ENCODE data around the gene IL27RA. TPM values are rescaled to one million over a fixed set of nuclear protein-coding genes. Genes with fewer than 3 reads are reported as not detected.
"Not testable (repeated sequence)": the region's sequence is repeated elsewhere in the genome, so short reads cannot be mapped to it uniquely, and the experiment has no call there.

The IL27RA gene
- polyA plus RNA-seq, 1 donor from 2014 or later: 1.0 TPM

- not testable (repeated sequence) for H3K9ac ChIP-seq (ENCODE audit: low read length); H3K4me2 ChIP-seq (ENCODE audit: low read length); H3K79me2 ChIP-seq (replicated peaks; ENCODE audit: insufficient read depth, low read length); H3K9me2 ChIP-seq (ENCODE audit: insufficient read depth, low read length); H4K20me1 ChIP-seq (ENCODE audit: insufficient read depth); H3K9me3 ChIP-seq (ENCODE audit: low read length); H3K27me3 ChIP-seq (ENCODE audit: insufficient read depth, low read depth, low read length); H3K36me3 ChIP-seq (ENCODE audit: insufficient read depth, low read length); H3K27ac ChIP-seq (ENCODE audit: low read length); H3K4me3 ChIP-seq (ENCODE audit: low read length); H2AFZ ChIP-seq (ENCODE audit: low read depth, low read length); H3F3A ChIP-seq (ENCODE audit: insufficient read depth, low read length, poor library complexity, severe bottlenecking)
Observed at GRCh38 chr19:14019739-14020138, 11.8 kb upstream of the IL27RA start.

DNA sequence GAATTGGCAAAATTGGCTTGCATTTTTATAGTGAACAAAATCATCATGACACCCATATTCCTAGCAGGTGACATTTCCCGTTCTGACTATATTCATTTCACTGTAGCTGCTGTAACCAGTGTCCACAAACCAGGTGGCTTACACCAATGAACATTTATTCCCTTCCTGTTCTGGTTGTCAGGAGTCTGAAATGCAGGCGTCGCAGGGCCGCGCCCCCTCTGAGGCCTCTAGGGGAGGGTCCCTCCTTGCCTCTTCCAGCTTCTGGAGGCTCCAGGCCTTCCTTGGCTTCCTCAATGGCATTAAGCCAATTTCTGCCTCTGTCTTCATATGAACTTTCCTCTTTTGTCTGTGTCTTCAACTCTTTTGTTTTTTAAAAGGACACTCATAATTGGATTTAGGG, 10.1 kb upstream of the IL27RA start:
- Histone ChIP-seq H3K9me2 (ENCODE audit: insufficient read depth, low read length) (no peaks in the 10 kb centered on the region), H3F3A (ENCODE audit: insufficient read depth, low read length, poor library complexity, severe bottlenecking) (no peaks in the 10 kb centered on the region), H3K9ac (ENCODE audit: low read length) (no peak overlapping the region), H3K27ac (ENCODE audit: low read length) (no peak overlapping the region), H3K36me3 (ENCODE audit: insufficient read depth, low read length) (no peaks in the 10 kb centered on the region), H2AFZ (ENCODE audit: low read depth, low read length) (no peak overlapping the region), H4K20me1 (ENCODE audit: insufficient read depth) (no peaks in the 10 kb centered on the region), H3K79me2 (replicated peaks; ENCODE audit: insufficient read depth, low read length) (no peaks in the 10 kb centered on the region), H3K4me2 (ENCODE audit: low read length) (no peak overlapping the region), H3K4me3 (ENCODE audit: low read length) (no peak overlapping the region), H3K27me3 (ENCODE audit: insufficient read depth, low read depth, low read length) (no peaks in the 10 kb centered on the region), H3K9me3 (ENCODE audit: low read length) (no peaks in the 10 kb centered on the region)
- TF ChIP-seq TAF1 (IDR thresholded peaks at IDR 0.05; ENCODE audit: low read depth) (no peak), MXI1 (conservative IDR thresholded peaks at IDR 0.05; ENCODE audit: poor library complexity, severe bottlenecking) (no peak), EP300 (conservative IDR thresholded peaks at IDR 0.05; ENCODE audit: poor library complexity, severe bottlenecking) (no peak), EZH2 (IDR thresholded peaks at IDR 0.05; ENCODE audit: borderline replicate concordance, insufficient read depth, low read length, poor library complexity, severe bottlenecking) (no peak), SMC3 (conservative IDR thresholded peaks at IDR 0.05; ENCODE audit: poor library complexity) (no peak), POLR2AphosphoS5 (IDR thresholded peaks at IDR 0.05) (no peak), CTCF (IDR thresholded peaks at IDR 0.05; ENCODE audit: poor library complexity, severe bottlenecking) (no peak), RAD21 (conservative IDR thresholded peaks at IDR 0.05) (no peak)
- TF ChIP-seq, protein P1, sequence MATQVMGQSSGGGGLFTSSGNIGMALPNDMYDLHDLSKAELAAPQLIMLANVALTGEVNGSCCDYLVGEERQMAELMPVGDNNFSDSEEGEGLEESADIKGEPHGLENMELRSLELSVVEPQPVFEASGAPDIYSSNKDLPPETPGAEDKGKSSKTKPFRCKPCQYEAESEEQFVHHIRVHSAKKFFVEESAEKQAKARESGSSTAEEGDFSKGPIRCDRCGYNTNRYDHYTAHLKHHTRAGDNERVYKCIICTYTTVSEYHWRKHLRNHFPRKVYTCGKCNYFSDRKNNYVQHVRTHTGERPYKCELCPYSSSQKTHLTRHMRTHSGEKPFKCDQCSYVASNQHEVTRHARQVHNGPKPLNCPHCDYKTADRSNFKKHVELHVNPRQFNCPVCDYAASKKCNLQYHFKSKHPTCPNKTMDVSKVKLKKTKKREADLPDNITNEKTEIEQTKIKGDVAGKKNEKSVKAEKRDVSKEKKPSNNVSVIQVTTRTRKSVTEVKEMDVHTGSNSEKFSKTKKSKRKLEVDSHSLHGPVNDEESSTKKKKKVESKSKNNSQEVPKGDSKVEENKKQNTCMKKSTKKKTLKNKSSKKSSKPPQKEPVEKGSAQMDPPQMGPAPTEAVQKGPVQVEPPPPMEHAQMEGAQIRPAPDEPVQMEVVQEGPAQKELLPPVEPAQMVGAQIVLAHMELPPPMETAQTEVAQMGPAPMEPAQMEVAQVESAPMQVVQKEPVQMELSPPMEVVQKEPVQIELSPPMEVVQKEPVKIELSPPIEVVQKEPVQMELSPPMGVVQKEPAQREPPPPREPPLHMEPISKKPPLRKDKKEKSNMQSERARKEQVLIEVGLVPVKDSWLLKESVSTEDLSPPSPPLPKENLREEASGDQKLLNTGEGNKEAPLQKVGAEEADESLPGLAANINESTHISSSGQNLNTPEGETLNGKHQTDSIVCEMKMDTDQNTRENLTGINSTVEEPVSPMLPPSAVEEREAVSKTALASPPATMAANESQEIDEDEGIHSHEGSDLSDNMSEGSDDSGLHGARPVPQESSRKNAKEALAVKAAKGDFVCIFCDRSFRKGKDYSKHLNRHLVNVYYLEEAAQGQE (IDR thresholded peaks at IDR 0.05; ENCODE audit: borderline replicate concordance): no peak

DNA sequence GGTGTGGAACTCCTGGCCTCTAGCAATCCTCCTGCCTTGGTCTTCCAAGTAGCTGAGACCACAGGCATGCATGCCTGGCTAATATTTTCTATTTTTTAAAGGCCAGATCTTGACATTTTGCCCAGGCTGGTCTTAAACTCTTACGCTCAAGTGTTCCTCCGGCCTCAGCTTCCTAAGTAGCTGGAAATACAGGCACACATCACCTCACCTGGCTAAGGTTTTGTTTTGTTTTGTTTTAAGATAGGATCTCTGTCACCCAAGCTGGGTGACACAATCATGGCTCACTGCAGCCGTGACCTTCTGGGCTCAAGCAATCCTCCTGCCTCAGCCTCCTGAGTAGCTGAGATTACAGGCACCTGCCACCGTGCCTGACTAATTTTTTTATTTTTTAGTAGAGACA, 9.1 kb upstream of the IL27RA start:
- no peaks in the 10 kb centered on the region for H3K36me3 ChIP-seq (ENCODE audit: insufficient read depth, low read length)
- H3K27me3 ChIP-seq (ENCODE audit: insufficient read depth, low read depth, low read length): no peaks in the 10 kb centered on the region
- H3K4me2 ChIP-seq (ENCODE audit: low read length): no peak overlapping the region
- no peaks in the 10 kb centered on the region for H3K9me2 ChIP-seq (ENCODE audit: insufficient read depth, low read length)
- H3K9ac ChIP-seq (ENCODE audit: low read length): no peak overlapping the region
- H3K9me3 ChIP-seq (ENCODE audit: low read length): no peaks in the 10 kb centered on the region
- no peak overlapping the region for H3K4me3 ChIP-seq (ENCODE audit: low read length)
- H3K27ac ChIP-seq (ENCODE audit: low read length): no peak overlapping the region
- H2AFZ ChIP-seq (ENCODE audit: low read depth, low read length): no peak overlapping the region
- TF ChIP-seq SMC3 (conservative IDR thresholded peaks at IDR 0.05; ENCODE audit: poor library complexity) (no peak), EP300 (conservative IDR thresholded peaks at IDR 0.05; ENCODE audit: poor library complexity, severe bottlenecking) (no peak), MXI1 (conservative IDR thresholded peaks at IDR 0.05; ENCODE audit: poor library complexity, severe bottlenecking) (no peak), POLR2AphosphoS5 (IDR thresholded peaks at IDR 0.05) (no peak), CTCF (IDR thresholded peaks at IDR 0.05; ENCODE audit: poor library complexity, severe bottlenecking) (no peak), EZH2 (IDR thresholded peaks at IDR 0.05; ENCODE audit: borderline replicate concordance, insufficient read depth, low read length, poor library complexity, severe bottlenecking) (no peak), TAF1 (IDR thresholded peaks at IDR 0.05; ENCODE audit: low read depth) (no peak), RAD21 (conservative IDR thresholded peaks at IDR 0.05) (no peak)
- TF ChIP-seq, protein P1 (IDR thresholded peaks at IDR 0.05; ENCODE audit: borderline replicate concordance): no peak
- no peaks in the 10 kb centered on the region for H4K20me1 ChIP-seq (ENCODE audit: insufficient read depth)
- H3F3A ChIP-seq (ENCODE audit: insufficient read depth, low read length, poor library complexity, severe bottlenecking): no peaks in the 10 kb centered on the region
- no peaks in the 10 kb centered on the region for H3K79me2 ChIP-seq (replicated peaks; ENCODE audit: insufficient read depth, low read length)
